NAMALWA (cell line): Measurements from ENCODE around the gene TMEM11.
"Not testable (repeated sequence)": the region's sequence is repeated elsewhere in the genome, so short reads cannot be mapped to it uniquely, and the experiment has no call there.

Experiments used
- DNase-seq: peaks from one replicate; pipeline ENCODE4 v3.0.0-alpha.2; 2015; ENCODE audit warnings: low spot score

The TMEM11 gene

GRCh38 chr17:21242026-21242697 is 28.2 kb upstream of the TMEM11 start:
- DNase-seq = no peak

GRCh38 chr17:21241564-21241963 is 27.6 kb upstream of the TMEM11 start:
- no peak for DNase-seq

DNA sequence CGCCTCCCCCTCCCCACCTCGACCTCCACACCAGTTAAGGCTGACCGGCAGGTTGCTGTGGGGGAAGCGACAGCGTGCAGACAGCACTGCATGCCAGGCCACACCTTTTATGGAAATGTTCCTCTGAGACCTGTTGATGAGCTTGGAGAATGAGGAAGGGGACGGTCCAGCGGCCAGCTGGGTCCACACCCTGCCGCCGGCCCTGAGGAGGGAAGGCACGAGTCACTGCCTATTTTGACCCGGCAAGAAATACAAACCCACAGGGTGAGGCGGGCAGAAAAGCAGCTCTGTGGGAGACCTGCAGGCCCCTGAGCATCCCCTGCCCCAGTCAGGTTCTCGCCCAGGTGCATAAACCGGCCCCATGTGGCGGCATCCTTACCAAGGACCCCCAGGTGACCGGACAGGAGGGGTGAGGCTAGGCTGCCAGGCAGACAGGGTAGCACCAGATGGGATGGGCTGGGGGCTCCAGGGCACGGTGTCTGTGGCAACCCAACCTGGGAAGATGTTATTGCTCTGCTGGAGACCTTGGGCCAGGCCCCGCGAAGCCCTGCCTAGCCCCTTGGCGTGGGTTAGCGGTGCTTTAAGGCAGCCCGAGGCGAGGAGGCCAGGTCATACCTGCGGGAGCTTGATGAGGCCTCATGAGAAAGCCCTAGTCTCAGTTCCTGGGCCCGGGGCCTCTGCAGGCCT is 26.6 kb upstream of the TMEM11 start:
- no peak for DNase-seq

DNA sequence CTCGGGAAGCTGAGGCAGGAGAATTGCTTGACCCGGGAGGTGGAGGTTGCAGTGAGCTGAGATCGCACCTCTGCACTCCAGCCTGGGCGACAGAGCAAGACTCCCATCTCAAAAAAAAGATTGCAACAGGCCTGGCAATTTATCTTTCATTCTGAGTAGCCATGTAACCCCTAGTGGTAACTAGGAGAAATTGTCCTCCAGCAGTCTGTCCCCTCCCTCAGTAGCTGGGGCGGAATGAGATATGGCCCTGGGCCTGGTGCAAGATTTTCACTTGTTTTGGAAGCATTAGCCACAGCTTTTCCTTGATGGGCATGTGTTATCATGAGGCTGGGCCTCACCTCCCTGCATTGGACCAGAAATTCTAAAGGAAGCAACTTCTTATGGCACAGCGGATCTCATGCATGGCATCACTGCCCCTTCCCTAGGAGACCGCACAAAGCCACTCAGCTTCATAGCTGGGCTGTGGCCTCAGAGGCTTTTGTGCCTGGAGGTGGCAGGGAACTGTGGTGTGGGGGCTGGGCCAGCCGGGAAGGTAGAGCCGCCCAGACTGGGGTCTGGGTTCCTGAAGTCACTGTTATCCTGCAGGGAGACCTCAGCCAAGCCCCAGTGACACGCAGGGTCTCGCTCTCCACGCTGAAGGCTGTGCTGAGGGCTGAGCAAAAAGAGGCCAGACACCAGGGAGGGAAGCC is 25.9 kb upstream of the TMEM11 start:
- peak; percentile 37 for DNase-seq

GRCh38 chr17:21235921-21236320 is 22.0 kb upstream of the TMEM11 start:
- no peak for DNase-seq

DNA sequence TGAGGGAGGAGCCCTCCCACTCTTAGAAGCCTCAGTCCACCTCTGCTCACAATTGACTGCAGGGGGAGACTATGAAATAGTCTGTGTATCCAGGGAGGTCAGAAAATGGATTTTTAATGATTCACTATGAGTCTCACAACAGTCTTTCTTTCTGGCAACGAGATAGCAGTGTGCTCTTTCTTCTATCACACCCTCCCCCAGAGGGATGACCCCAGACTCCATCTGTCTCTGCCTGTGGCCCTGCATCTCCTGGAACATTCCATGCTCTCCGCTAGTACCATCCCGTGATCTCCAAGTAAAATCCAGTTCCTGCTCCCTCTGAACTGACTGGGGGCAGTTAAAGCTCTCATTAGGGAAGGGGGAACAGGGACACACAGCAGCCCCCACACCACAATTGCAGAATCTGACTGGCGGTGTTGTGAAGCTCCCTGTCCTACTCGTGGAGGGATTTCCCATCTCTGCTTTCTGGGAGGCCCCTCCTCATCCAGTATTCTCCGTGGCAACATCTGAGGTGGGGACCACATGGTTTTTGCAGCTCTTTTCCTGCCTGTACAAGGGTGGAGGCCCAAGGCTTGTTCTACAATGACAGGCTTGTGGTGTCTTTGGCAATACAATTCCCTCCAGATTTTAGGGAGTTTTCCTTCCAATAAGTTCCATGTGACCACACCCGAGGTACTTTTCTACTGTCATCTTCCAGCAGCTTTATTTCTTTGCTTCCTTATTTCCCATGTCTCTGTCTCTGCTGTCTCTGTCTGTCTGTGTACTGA is 19.8 kb upstream of the TMEM11 start:
- DNase-seq = no peak

DNA sequence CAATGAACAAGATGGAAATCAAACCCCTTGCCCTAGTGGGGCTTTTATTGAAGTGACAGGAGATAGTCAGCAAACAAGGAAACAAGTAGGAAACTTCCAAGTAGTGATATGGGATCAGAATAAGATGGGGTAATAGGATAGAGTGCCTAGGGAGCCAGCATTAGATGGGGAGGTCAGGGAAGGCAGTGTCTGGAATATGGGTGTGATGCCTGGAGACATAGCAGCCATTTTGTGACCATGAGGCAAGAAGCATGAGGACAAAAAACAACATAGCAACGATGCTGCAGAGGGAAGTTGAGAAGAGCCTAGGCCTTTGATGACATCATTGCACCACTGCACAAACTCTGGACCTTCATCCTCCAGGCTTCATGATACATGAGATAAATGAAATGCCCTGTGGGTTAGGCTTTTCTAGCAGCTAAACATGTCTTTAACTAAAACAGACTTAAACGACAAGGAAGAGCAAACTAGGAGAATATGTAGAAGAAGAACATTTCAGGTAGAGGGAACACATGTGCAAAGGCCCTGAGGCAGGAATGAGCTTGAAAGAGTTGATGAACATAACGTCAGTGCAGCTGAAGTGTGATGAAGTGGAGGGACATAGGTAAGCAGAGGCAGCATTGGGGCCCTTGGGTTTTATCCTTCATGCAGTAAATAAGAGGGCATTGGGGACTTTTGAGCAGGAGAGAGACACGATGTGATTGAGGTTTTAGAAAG is 18.2 kb upstream of the TMEM11 start:
- no peak for DNase-seq

- DNase-seq = no peak
These were observed 17.6 kb upstream of the TMEM11 start for GRCh38 chr17:21231533-21231932.

GRCh38 chr17:21228845-21229244 is 14.9 kb upstream of the TMEM11 start:
- DNase-seq = no peak

DNA sequence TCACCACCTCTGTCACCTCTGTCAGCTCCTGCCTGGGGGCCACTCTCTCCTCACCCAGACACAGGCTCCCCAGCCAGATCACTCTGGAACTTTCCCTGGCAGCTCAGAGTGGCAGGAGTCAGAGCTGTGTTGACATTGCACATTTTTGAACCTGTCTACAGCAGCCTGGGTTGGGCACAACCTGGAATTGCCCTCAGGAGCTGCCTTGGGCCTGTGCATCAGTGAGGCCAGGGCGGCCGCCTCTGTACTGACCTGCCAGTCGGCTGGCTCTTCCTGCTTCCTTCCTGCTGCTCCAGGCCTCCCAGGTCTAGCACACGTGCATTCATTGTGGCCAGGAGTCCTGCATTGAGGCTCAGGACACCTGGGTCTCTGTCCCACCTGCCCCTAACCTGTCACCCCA is 14.2 kb upstream of the TMEM11 start:
- DNase-seq = no peak

DNA sequence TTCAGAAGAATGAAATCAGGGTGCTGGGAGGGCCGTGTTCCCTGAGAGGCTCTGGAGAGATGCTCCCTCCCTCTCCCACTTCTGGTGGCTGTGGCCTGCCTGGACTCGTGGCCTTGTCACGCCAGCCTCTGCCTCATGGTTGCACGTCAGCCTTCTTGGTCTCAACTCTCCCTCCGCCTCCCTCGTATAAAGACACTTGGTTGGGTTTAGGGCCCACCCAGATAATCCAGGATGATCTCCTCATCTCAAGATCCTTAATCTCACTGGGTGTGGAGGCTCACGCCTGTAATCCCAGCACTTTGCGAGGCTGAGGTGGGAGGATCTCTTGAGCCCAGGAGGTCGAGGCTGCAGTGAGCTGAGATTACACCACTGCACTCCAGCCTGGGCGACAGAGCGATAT is 13.3 kb upstream of the TMEM11 start:
- DNase-seq = not testable (repeated sequence)

GRCh38 chr17:21223086-21223485 is 9.1 kb upstream of the TMEM11 start:
- DNase-seq = no peak

GRCh38 chr17:21218831-21219380 is 4.9 kb upstream of the TMEM11 start:
- DNase-seq = no peak

DNA sequence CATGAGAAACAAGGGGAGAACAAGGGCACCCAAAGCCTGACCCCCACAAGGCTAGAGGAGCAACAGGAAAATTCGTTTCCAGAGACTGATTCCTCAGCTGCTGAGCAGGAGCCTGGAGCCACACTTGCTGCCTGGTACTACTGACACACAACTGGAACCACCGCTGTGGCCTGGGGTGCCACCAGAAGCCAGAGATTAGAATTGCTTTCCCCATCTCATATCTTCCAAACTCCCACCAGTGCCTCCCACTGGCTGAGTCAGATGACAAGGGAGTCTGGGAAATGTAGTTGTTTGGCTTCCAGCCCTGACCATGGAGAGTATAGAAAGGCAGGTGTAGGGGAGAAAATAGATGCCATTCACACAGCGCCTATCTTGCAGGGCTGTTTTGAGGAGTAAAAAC is 4.1 kb upstream of the TMEM11 start:
- DNase-seq = no peak

GRCh38 chr17:21217346-21217745 is 3.4 kb upstream of the TMEM11 start:
- DNase-seq = no peak

GRCh38 chr17:21215935-21216334 is 2.0 kb upstream of the TMEM11 start:
- no peak for DNase-seq

DNA sequence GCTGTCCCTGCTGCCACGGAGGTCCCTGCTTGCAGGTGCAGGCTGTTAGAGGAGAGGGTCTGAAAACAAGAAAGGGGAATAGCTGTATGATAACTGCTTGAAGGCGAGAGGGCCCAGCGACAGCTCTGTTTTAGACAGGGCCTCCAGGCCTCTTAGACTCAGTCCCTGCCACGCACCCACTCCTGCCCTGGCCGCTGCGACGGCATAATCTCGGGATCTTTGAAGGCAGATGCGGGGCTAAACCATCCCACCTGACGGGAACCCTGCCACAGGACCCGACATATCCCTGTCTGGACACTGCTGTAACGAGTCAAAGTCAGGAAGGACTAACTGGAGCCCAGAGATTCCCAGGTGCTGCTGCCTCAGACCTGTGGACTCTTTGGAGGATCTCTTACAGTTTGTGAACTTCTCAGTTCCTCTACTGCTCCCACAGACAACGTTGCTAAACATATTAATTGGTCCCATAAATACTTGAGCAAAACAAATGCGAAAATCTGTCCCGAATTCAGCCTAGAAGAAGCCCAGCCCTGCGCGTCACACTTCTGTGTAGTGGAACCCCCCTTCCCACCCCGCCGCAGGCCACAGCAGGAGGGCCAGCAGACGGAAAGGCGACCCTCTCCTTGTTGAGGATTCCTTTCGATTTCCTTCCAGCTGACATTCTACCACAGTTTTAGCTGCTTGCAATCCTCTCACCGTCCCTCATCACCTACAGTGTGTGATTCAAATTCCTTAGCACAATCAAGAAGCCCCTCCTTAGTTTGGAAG is 998 bp upstream of the TMEM11 start:
- DNase-seq = peak; percentile 14

- DNase-seq = no peak
These were observed 335 bp downstream of the TMEM11 start for GRCh38 chr17:21213638-21214014.

- no peak for DNase-seq
These were observed 929 bp downstream of the TMEM11 start for GRCh38 chr17:21212826-21213637.
